GM12801 (cell line): ENCODE results near the gene TRIP4.

Experiments
- TF ChIP-seq, protein P1 (sequence below): IDR thresholded peaks from one replicate; pipeline ENCODE4 v1.5.1; 2011; ENCODE audit warnings: control low read depth; ENCODE audit not compliant: insufficient read length; ENCODE audit errors: extremely low read depth

TRIP4 gene

DNA sequence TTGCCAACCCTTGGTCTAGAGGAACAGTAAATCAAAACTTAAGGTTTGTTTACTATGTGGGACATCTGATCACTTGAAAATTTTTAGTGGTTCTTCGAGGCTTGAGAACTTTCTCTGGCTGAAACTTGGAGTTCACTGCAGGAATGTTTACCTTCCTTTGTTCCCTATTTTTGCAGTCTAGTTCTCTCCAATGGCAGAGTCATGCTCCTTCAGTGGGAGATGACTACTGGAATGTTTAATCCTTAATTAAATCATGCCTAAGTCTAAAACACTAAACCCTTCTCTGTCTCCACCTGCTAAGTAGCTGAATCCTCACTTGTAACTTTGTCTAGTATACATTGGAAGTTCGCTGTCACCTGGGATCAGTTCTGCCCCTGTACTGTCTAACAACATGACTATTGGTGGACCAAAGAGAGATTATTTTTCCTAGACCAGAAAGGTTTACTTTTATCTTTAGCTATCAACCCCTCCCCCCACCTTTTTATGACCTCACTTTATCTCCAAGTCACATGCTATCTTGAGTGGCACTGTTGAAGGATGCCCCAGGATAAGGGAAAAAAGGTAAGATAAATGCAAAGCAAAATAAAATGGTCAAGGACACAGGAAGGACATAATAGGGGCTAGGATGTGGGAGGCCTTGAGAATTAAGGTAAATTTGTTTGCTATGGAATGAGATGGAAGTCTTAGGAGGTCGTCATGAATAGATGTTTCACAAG, 71.6 kb downstream of the TRIP4 start:
- TF ChIP-seq, protein P1, sequence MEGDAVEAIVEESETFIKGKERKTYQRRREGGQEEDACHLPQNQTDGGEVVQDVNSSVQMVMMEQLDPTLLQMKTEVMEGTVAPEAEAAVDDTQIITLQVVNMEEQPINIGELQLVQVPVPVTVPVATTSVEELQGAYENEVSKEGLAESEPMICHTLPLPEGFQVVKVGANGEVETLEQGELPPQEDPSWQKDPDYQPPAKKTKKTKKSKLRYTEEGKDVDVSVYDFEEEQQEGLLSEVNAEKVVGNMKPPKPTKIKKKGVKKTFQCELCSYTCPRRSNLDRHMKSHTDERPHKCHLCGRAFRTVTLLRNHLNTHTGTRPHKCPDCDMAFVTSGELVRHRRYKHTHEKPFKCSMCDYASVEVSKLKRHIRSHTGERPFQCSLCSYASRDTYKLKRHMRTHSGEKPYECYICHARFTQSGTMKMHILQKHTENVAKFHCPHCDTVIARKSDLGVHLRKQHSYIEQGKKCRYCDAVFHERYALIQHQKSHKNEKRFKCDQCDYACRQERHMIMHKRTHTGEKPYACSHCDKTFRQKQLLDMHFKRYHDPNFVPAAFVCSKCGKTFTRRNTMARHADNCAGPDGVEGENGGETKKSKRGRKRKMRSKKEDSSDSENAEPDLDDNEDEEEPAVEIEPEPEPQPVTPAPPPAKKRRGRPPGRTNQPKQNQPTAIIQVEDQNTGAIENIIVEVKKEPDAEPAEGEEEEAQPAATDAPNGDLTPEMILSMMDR, result no peak

DNA sequence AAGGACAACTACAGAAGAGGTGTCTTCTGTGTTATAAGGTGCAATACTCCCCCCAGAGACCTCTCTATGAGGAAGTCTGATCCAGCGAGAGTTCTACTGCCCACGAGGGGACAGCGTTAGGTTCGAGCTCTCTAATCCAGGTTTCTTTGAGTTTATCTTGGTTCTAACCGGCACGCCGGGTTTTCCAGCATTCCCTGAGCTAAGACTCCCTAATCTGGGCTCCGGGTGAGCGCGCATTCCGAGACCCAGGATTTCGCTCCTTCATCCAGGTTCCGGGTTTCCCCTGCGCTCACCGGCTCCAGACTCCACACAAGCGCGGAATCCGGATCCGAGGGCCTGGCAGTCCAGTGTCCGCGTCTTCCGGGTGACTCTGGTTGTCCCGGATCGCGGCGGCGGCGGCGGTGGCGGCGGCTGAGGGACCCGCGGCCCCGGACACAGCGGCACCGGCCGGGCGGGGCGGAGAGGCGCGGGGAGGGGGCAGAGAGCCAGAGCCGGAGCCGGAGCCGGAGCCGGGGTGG, 72.6 kb downstream of the TRIP4 start, which contains the start of gene ZNF609:
ZNF609 (plus strand) TSS at position 373 of the 518 bp plus-strand sequence. CDS start 38,842 bp downstream, outside the sequence.
- TF ChIP-seq, protein P1, result no peak

DNA sequence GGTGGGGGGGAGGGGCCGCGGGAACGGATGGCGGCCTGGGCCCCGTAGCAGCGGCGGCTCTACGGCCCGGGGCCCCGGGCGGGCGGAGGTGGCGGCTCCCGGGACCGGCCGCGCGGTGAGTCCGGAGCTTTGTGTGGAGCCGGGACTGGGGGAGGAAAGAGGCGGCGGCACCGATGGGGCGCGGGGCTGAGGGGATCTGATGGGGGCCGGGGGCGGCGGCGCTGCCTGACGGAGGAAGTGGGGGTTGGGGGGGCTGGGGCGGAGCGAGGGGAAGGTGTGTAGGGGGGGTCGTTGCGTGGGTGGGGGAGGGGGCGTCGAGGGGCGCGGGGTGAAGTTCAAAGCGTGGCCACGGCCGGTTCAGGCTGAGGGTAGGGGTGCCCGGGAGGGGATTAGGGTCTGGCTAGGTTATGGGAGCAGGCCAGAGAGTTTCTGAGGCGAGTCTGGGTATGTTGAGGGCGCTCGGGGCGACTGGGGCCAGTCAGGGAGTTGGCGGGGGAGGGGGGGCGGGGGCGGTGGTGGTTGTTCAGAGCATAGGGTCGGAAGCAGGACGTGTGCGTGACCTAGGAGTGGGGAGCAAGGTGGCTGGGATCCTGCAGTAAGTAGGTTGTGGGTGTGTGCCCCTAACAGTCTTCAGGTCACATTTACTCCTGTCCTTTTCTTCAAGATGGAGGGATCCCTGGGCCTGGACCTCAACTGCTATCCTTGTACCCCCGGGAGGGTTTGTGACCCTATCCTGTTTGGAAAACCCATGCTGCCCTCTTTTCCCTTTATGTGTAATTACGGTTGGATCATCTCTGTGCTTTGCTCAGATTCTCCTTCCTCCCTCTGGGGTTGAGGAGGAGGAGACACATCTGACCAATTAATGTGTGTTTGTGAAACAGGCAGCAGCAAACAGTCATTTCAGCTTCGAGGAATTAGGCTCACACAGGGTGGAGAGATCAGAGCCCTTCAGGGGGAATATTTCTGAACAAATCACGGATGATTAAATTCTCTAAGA, 73.4 kb downstream of the TRIP4 start:
- TF ChIP-seq, protein P1, result no peak

DNA sequence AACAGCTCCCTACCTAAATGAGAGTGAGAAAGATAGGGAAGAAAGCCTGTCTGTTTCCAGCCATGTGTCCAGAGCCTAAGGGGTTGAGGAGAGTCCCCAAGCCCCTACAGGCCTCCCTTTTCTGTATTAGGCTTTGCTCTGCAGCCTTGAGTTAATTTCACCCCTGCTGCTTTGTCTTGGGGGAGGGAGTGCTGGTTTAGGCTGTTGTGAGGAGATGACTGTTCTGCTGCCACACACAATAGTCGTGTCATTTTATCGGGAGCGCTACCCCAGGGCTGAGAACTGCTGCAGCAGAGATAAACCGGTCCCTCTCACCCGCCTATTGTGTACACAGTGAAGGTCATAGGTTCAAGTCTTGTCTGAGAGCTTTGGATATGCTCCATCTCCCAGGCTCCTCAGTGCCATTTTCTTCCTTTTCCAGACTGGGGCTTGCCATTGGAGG, 74.1 kb downstream of the TRIP4 start:
- TF ChIP-seq, protein P1, result no peak

DNA sequence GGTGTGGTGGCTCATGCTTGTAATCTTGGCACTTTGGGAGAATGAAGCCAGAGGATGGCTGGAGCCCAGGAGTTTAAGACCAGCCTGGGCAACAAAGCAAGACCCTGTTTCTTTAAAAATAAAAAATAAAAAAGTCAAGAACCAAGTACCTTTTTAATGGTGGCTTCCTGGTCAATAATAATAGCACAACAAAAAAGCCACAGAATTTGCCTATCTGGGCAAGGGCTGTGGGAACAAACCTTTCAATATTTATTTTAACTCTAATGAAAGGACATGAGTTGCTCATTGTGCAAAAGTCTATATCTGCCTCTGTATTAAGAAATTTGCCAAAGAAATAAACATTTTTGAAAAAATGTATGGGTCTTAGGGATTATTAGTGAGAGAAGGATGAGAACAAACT, 74.9 kb downstream of the TRIP4 start:
- TF ChIP-seq, protein P1, result no peak

DNA sequence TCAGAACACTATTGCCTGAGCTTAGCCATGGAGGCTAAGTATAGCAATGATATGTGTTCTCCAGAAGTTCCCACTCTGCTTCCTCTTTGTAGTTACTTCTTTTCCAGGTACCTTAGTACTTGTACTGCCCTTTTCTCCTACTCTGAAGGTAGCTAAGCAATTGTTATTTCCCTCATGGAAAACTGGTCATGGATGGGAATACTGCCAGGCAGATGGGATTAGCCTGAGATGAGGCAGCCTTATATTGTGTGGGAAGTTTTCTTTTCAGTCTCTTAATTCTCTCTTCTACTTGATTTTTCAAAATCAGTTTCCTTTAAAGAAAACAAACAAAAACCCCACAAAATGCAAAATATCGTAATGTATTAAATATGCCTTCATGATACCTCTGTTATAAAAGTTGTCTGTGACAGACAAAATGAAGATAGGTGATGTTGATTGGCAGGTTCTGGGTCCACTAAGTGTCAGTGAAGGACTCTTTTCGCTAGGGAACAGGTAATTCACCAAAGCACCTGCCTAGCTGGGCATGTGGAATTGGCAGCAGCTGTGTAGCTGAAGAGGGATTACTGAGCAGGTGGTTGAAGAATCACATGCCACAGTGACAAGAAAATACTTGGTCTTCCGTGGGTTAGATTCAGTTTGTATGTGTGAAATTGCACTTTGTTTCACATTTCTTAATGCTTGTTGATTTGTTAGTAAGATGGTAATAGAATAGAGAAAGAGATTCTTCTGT, 76.8 kb downstream of the TRIP4 start:
- TF ChIP-seq, protein P1, result no peak
